ENCODE results near the gene STARD3NL.

DNA sequence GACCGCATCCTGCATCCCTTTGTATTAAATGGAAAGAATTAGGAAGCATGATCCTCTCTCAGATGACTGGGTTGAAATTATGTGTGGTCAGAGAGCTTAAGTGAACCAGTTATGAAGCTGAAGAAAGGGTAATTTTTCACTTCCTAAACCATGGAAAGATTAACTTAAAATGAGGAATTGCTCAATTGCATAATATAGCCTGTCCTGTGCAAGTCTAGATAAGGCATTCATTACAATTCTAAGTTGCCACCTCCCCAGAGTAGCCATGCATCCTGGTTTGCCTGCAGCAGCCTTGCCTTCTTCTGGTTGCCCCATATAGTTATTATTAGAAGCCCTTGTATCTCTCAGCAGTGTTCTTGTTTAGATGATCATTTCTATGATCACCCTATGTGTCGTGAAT, 45.3 kb downstream of the STARD3NL start:
- TF ChIP-seq, protein P1, sequence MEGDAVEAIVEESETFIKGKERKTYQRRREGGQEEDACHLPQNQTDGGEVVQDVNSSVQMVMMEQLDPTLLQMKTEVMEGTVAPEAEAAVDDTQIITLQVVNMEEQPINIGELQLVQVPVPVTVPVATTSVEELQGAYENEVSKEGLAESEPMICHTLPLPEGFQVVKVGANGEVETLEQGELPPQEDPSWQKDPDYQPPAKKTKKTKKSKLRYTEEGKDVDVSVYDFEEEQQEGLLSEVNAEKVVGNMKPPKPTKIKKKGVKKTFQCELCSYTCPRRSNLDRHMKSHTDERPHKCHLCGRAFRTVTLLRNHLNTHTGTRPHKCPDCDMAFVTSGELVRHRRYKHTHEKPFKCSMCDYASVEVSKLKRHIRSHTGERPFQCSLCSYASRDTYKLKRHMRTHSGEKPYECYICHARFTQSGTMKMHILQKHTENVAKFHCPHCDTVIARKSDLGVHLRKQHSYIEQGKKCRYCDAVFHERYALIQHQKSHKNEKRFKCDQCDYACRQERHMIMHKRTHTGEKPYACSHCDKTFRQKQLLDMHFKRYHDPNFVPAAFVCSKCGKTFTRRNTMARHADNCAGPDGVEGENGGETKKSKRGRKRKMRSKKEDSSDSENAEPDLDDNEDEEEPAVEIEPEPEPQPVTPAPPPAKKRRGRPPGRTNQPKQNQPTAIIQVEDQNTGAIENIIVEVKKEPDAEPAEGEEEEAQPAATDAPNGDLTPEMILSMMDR (conservative IDR thresholded peaks at IDR 0.05; ENCODE audit: low read length), result no peak
- no peak for TF ChIP-seq EZH2phosphoT487 (IDR thresholded peaks at IDR 0.05; ENCODE audit: borderline replicate concordance, low read depth, low read length)
